SK-MEL-5 (cell line): ENCODE measurements around the gene ADAT2. TPM values are rescaled to one million over a fixed set of nuclear protein-coding genes. Genes with fewer than 3 reads are reported as not detected.

ENCODE experiments used
- small RNA-seq, 2 experiments: library from RNA; depleted of rRNA; stranded (forward); fragments of <200 nt; gene quantifications; one replicate each; pipeline ENCODE3, GENCODE V24; 2014
- total RNA-seq: library from RNA; depleted of rRNA; stranded (reverse); fragments of >200 nt; shearing (Covaris generic); gene quantifications from 2 replicates; pipeline ENCODE4 v1.2.3, GENCODE V29; 2014; rRNA removed

Gene ADAT2
- total RNA-seq, 1 experiment from 2014 or later: 11.2 TPM

Small RNA genes lying within 50 kb of the gene (small RNA-seq; reads per million reads assigned to genes)
- 0.02 to 0.53 reads per million in 2 experiments for gene RNA5SP221

Other genes with a start within 250 kb of the ADAT2 start
- gene PEX3, start 110 bp upstream of the ADAT2 start, total RNA-seq: 13.0 and 17.5 TPM in 2 replicates
- gene FUCA2, start 61.0 kb upstream of the ADAT2 start, total RNA-seq: 42.1 and 44.7 TPM in 2 replicates
- 9.9 and 14.7 TPM in 2 replicates for gene PHACTR2, start 227.3 kb upstream of the ADAT2 start, total RNA-seq